NCI-H2029 treated with DMSO at 0.1 percent for 48 hours (cell line): ENCODE results near the gene ALG9.

ENCODE experiments used
- DNase-seq: peaks from one replicate; lab custom pipeline; 2025; lab: John Stamatoyannopoulos, UW

ALG9 gene

GRCh38 chr11:111765320-111765983, 105.9 kb downstream of the ALG9 start:
- no peak for DNase-seq

- no peak for DNase-seq
Observed at GRCh38 chr11:111764621-111765020, 106.8 kb downstream of the ALG9 start.

GRCh38 chr11:111762981-111763643, 108.3 kb downstream of the ALG9 start:
- DNase-seq, result no peak

- no peak for DNase-seq
Observed at GRCh38 chr11:111762526-111762925, 108.9 kb downstream of the ALG9 start.

DNA sequence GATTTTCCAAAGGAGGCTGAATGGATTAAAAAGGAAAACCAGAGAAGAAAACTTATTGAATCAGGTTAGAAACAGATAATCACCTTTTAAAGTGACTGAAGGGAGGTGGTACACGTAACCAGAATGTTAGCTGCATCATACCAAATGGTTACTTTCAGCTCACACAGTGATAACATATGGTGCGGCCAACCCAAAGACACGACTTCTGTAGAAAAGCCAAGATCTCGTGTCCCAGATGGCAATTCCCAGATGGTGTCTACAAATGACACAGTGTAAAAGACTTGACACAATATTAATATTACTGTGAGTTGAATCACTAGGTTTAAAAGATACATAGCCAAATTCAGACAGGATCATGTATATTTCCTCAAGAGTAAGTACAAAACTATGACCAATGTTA, 110.3 kb downstream of the ALG9 start:
- no peak for DNase-seq

DNA sequence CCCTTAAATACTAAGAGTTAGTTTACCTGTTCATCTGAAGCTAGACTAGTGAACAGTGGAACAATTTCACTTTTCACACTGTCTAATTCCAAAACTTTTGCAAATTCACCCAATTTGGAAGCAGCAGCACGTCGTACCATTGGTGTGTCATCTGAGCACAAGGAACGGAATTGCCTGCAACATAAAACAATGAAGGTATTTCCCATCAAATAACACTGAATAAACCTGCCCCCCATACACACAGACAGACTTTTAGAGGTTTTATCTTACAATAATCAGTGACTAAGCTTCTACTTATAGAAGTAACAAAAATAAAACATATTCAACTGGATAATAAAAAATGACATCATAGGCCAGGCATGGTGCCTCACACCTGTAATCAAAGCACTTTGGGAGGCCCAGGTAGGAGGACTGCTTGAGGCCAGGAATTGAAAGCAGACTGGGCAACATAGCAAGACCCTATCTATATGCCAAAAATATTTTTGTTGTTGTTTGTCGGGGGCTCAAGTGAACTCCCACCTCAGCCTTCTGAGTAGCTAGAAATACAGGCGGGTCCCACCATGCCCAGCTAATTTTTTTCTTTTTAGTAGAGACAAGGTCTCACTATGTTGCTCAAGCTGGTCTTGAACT, 111.5 kb downstream of the ALG9 start:
- no peak for DNase-seq

- no peak for DNase-seq
Observed at GRCh38 chr11:111759376-111759775, 112.0 kb downstream of the ALG9 start.

GRCh38 chr11:111756097-111756496, 115.3 kb downstream of the ALG9 start:
- DNase-seq, result no peak

DNA sequence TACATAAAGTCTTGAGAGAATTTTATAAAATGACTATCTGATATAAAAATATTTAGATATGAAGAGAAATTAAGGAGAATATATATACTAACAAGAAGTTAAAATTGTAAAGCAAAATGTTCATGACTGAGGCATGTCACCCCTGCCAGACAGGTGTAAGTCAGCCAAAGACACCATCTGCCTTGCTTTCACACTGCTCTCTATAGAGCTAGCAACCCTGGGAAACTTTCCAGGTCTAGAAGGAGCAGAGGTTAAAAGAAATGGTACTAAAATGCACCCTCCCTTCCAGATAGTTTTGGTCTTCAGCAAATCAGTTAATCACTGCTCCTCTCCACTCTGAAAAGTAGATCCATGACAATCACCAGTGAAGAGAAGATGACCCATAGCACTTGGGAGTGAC, 121.7 kb downstream of the ALG9 start:
- DNase-seq, result no peak

DNA sequence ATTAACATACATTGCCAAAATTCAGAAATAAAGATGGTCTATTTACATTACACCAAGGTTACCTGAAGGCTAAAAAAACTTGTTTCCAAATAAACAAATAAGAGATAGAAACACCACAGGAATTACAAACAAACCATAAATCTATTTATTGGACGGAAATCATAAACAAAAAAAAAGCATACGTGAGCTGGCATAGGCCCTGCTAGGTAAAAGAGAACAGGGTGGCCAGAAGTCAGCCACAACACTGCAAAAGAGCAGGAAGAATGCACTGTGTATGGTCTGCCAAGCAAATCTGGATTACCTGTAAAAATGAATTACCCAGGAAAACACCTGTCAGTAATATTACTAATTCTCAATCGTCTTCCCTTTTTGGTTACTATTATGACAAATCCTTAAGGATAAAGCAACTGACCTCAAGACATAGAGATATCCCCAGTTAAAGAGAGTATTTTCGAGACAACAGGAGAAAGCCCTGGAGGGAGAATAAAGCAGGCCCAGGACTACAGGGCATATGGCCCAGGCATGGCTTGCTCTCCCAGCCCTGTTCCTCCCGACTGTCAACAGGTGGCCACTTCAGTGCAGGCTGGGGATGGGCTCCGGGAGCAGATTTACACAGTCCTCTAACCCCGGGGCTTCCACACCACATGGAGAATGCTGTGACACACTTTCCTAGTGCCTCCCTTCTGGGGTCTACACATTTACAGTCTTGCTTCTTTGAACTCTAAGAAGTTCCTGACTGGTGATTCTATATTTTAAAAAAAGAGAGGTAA, 123.2 kb downstream of the ALG9 start:
- no peak for DNase-seq

- DNase-seq, result no peak
Observed at GRCh38 chr11:111745719-111746504, 125.5 kb downstream of the ALG9 start.

DNA sequence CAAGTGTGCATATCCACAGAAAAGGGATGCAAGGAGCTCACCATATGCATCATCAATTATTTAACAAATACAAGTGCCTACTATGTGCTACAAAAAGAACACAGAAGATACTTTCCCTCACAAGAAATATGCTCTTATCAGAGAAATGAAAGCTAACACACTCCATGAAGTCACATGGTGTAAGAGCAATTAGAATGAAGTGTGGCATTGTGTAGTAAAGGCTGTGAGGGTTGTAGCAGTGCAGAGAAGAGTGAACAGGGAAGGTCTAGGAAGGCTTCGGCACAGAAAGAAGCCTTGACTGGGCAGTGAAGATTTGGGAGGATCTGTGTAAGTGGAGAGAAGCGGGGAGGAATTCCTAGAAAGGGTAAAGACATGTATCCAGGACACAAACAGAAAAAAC, 127.7 kb downstream of the ALG9 start:
- no peak for DNase-seq

- DNase-seq, result no peak
Observed at GRCh38 chr11:111741751-111742150, 129.6 kb downstream of the ALG9 start.

- no peak for DNase-seq
Observed at GRCh38 chr11:111739299-111739698, 132.1 kb downstream of the ALG9 start.

DNA sequence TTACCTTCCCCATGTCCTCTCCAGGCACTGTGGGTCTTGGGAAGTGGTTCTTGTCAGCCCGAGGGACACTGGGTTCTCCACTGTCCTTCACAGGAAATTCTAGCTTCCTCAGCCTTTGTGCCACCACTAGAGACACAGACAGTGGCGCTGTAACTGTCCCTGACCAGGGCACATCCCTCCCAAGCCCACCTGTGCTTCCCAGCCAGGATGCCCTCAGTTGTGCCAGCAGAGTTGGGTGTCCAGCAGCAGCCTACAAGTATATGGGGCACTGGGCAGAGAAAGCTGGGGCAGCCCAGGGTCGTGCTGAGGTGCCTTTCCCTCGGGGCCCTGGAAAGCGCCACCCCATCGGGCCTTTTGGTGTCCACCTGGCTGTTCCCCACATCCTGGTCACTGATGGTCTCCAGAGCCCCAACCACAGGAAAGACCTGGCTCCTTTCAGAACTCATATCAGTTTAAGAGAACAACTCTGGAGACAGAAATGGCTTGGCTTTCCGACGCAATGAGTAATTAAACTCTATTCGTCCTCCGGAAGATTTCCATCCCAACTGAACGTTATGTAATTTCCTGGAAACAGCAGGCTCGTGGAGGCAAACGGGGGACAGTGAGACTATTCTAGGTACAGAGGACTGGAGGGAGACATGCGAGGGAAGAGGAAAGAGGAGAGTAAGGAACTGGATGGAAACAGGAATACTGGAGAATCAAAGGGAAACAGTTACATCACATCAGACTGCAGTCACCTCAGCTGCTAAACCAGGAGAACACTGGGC, 133.8 kb downstream of the ALG9 start:
- no peak for DNase-seq

- no peak for DNase-seq
Observed at GRCh38 chr11:111736621-111737443, 134.5 kb downstream of the ALG9 start.
